Neural cell (in vitro differentiated cells): ENCODE measurements around the gene LCE3C. TPM values are rescaled to one million over a fixed set of nuclear protein-coding genes. Genes with fewer than 3 reads are reported as not detected.

ENCODE experiments used
- H2AFZ ChIP-seq: fragments of 200-600, 300-800 bp; sonication (generic), shearing (Covaris generic); 2 replicates; pipeline ENCODE4 v1.6.0; 2014; ENCODE audit warnings: low read depth, mild to moderate bottlenecking, antibody characterized with exemption, low read length, moderate library complexity
- H3F3A ChIP-seq: fragments of 200-600 bp; shearing (Covaris generic); 2 replicates; pipeline ENCODE4 v1.6.1; 2016; ENCODE audit warnings: mild to moderate bottlenecking, moderate library complexity, mixed read lengths, antibody characterized with exemption, low read length; ENCODE audit not compliant: insufficient read depth, poor library complexity, severe bottlenecking
- H3K27ac ChIP-seq: fragments of 200-600, 300-800 bp; sonication (generic), shearing (Covaris generic); 2 replicates; pipeline ENCODE4 v1.5.1; 2014; ENCODE audit warnings: mild to moderate bottlenecking, low read length, moderate library complexity
- H3K27me3 ChIP-seq: fragments of 300-800, 200-600 bp; sonication (generic), shearing (Covaris generic); 2 replicates; pipeline ENCODE4 v1.6.0; 2014; ENCODE audit warnings: mild to moderate bottlenecking, low read depth, low read length, moderate library complexity; ENCODE audit not compliant: insufficient read depth
- H3K36me3 ChIP-seq: fragments of 300-800, 200-600 bp; sonication (generic), shearing (Covaris generic); 2 replicates; pipeline ENCODE4 v1.5.1; 2014; ENCODE audit warnings: mild to moderate bottlenecking, antibody characterized with exemption, low read length, moderate library complexity; ENCODE audit not compliant: insufficient read depth
- H3K4me2 ChIP-seq: fragments of 300-800, 200-600 bp; sonication (generic), shearing (Covaris generic); 2 replicates; pipeline ENCODE4 v1.6.0; 2014; ENCODE audit warnings: mild to moderate bottlenecking, low read length
- H3K4me3 ChIP-seq: fragments of 300-800, 200-600 bp; sonication (generic), shearing (Covaris generic); 2 replicates; pipeline ENCODE4 v1.5.1; 2014; ENCODE audit warnings: mild to moderate bottlenecking, low read length, moderate library complexity
- H3K79me2 ChIP-seq: fragments of 200-600 bp; shearing (Covaris generic); replicated peaks from 2 replicates; pipeline ENCODE4 v1.6.0; 2014; ENCODE audit warnings: mild to moderate bottlenecking, low read length, moderate library complexity; ENCODE audit not compliant: insufficient read depth
- H3K9ac ChIP-seq: fragments of 300-800, 200-600 bp; sonication (generic), shearing (Covaris generic); 2 replicates; pipeline ENCODE4 v1.6.1; 2016; ENCODE audit warnings: mild to moderate bottlenecking, low read length, mixed read lengths
- H3K9me2 ChIP-seq: fragments of 200-600 bp; shearing (Covaris generic); 2 replicates; pipeline ENCODE4 v1.6.1; 2016; ENCODE audit warnings: mild to moderate bottlenecking, low read length, mixed read lengths; ENCODE audit not compliant: insufficient read depth
- H3K9me3 ChIP-seq: fragments of 200-600, 300-800 bp; sonication (generic), shearing (Covaris generic); 2 replicates; pipeline ENCODE4 v1.6.1; 2016; ENCODE audit warnings: mild to moderate bottlenecking, mixed run types, low read length, moderate library complexity, mixed read lengths
- H4K20me1 ChIP-seq: fragments of 200-600 bp; shearing (Covaris generic); 2 replicates; pipeline ENCODE4 v1.6.1; 2016; ENCODE audit warnings: mild to moderate bottlenecking, mixed run types; ENCODE audit not compliant: insufficient read depth
- CTCF ChIP-seq: fragments of 450-650 bp; IDR thresholded peaks from 2 replicates; pipeline ENCODE4 v1.5.1; 2014; ENCODE audit warnings: antibody characterized with exemption, mild to moderate bottlenecking, moderate library complexity; ENCODE audit not compliant: poor library complexity, severe bottlenecking
- EP300 ChIP-seq: fragments of 450-650 bp; conservative IDR thresholded peaks from 2 replicates; pipeline ENCODE4 v1.6.1; 2014; ENCODE audit warnings: antibody characterized with exemption, mild to moderate bottlenecking, moderate library complexity; ENCODE audit not compliant: poor library complexity, severe bottlenecking
- EZH2 ChIP-seq: fragments of 200-600, 300-800 bp; shearing (Covaris generic), sonication (generic); IDR thresholded peaks from 2 replicates; pipeline ENCODE4 v1.6.1; 2014; ENCODE audit warnings: antibody characterized with exemption, low read length, borderline replicate concordance, mild to moderate bottlenecking; ENCODE audit not compliant: insufficient read depth, poor library complexity, severe bottlenecking
- MXI1 ChIP-seq: fragments of 450-650 bp; conservative IDR thresholded peaks from 2 replicates; pipeline ENCODE4 v1.6.1; 2014; ENCODE audit warnings: antibody characterized with exemption, mild to moderate bottlenecking; ENCODE audit not compliant: poor library complexity, severe bottlenecking
- POLR2AphosphoS5 ChIP-seq: IDR thresholded peaks from 2 replicates; pipeline ENCODE4 v1.6.1; 2012
- RAD21 ChIP-seq: fragments of 450-650 bp; conservative IDR thresholded peaks from 2 replicates; pipeline ENCODE4 v1.6.1; 2014; ENCODE audit warnings: antibody characterized with exemption, mild to moderate bottlenecking, moderate library complexity
- REST ChIP-seq: IDR thresholded peaks from 2 replicates; pipeline ENCODE4 v1.6.1; 2012; ENCODE audit warnings: borderline replicate concordance
- SMC3 ChIP-seq: fragments of 450-650 bp; conservative IDR thresholded peaks from 2 replicates; pipeline ENCODE4 v1.6.1; 2014; ENCODE audit warnings: antibody characterized with exemption, mild to moderate bottlenecking, moderate library complexity; ENCODE audit not compliant: poor library complexity
- TAF1 ChIP-seq: IDR thresholded peaks from 2 replicates; pipeline ENCODE4 v1.6.1; 2012; ENCODE audit warnings: low read depth
- polyA plus RNA-seq: library from polyadenylated mRNA; depleted of rRNA; stranded (reverse); fragments of >200 nt; gene quantifications from 2 replicates; pipeline ENCODE4 v1.2.3, GENCODE V29; 2014

LCE3C gene
- polyA plus RNA-seq, 1 donor from 2014 or later, result not detected

- Histone ChIP-seq H3K9ac (no peak overlapping the region), H4K20me1 (no peaks in the 10 kb centered on the region), H3K9me2 (no peaks in the 10 kb centered on the region), H3K79me2 (no peaks in the 10 kb centered on the region), H3K4me3 (no peak overlapping the region), H3K36me3 (no peaks in the 10 kb centered on the region), H3F3A (no peaks in the 10 kb centered on the region), H2AFZ (no peak overlapping the region), H3K27me3 (no peaks in the 10 kb centered on the region), H3K27ac (no peak overlapping the region), H3K4me2 (no peak overlapping the region), H3K9me3 (peaks cover 19% of the 10 kb centered on the region)
- TF ChIP-seq CTCF, result no peak
- TF ChIP-seq POLR2AphosphoS5, result no peak
Measured at GRCh38 chr1:152623203-152623844, 23.3 kb downstream of the LCE3C start.

- H3K4me3 ChIP-seq, result no peak overlapping the region
- no peak overlapping the region for H3K4me2 ChIP-seq
- no peaks in the 10 kb centered on the region for H3K36me3 ChIP-seq
- H2AFZ ChIP-seq, result no peak overlapping the region
- no peak overlapping the region for H3K27ac ChIP-seq
- H3K9me2 ChIP-seq, result no peaks in the 10 kb centered on the region
- H3K27me3 ChIP-seq, result no peaks in the 10 kb centered on the region
- peaks cover 11% of the 10 kb centered on the region for H3K9me3 ChIP-seq
- H4K20me1 ChIP-seq, result no peaks in the 10 kb centered on the region
- no peaks in the 10 kb centered on the region for H3F3A ChIP-seq
- TF ChIP-seq REST (no peak), MXI1 (no peak), CTCF (no peak), SMC3 (no peak), TAF1 (no peak), EP300 (no peak), POLR2AphosphoS5 (no peak), RAD21 (no peak), EZH2 (no peak)
- H3K79me2 ChIP-seq, result no peaks in the 10 kb centered on the region
- no peak overlapping the region for H3K9ac ChIP-seq
Measured at GRCh38 chr1:152626744-152627143, 26.7 kb downstream of the LCE3C start.
